Activated CD8-positive, alpha-beta T cell treated with anti-CD3 and anti-CD28 coated beads for 36 hours (primary cell): Measurements from ENCODE around the gene CST7. TPM values are rescaled to one million over a fixed set of nuclear protein-coding genes. Genes with fewer than 3 reads are reported as not detected.

Experiments used
- ATAC-seq: fragments of 200-7000 bp; cut with Tn5 transposase; one replicate; pipeline ENCODE4 v1.10.0; 2021; ENCODE audit warnings: mild to moderate bottlenecking, moderate library complexity
- CTCF ChIA-PET: fragments of 350-600 bp; sonication (Branson Sonifier 250); formaldehyde crosslinking; loops from one replicate; lab custom pipeline; 2021; ENCODE audit warnings: antibody characterized with exemption; lab: Charles Lee
- POLR2A ChIA-PET: fragments of 350-600 bp; sonication (Branson Sonifier 250); formaldehyde crosslinking; loops from one replicate; lab custom pipeline; 2021; ENCODE audit warnings: antibody characterized with exemption; lab: Charles Lee
- DNase-seq: peaks from one replicate; pipeline ENCODE4 v3.0.0-alpha.2; 2020
- H3K27ac Mint-ChIP-seq: one replicate; pipeline ENCODE4 v1.8.0; 2021; ENCODE audit warnings: mild to moderate bottlenecking, mixed read lengths
- H3K27me3 Mint-ChIP-seq: one replicate; pipeline ENCODE4 v1.8.0; 2021; ENCODE audit warnings: mixed read lengths
- H3K36me3 Mint-ChIP-seq: one replicate; pipeline ENCODE4 v1.8.0; 2021; ENCODE audit warnings: low read depth, mixed read lengths
- H3K4me1 Mint-ChIP-seq: one replicate; pipeline ENCODE4 v1.8.0; 2021; ENCODE audit warnings: low read depth, mixed read lengths
- H3K4me3 Mint-ChIP-seq: one replicate; pipeline ENCODE4 v1.8.0; 2021; ENCODE audit warnings: mild to moderate bottlenecking, moderate library complexity, mixed read lengths
- H3K9me3 Mint-ChIP-seq: one replicate; pipeline ENCODE4 v1.8.0; 2021; ENCODE audit warnings: mixed read lengths
- intact Hi-C: fragments of 100-400 bp; cut with micrococcal nuclease; formaldehyde crosslinking; loops from one replicate; pipeline ENCODE4 v1.10.0; 2022
- total RNA-seq, 2 experiments: library from RNA; stranded (reverse); gene quantifications; one replicate each; pipeline ENCODE4 v1.2.3, GENCODE V29; 2021
- TF ChIP-seq, protein P1 (sequence below): fragments of 200-600 bp; IDR thresholded peaks from one replicate; pipeline ENCODE4 v1.8.0; 2022; ENCODE audit warnings: antibody characterized with exemption, mild to moderate bottlenecking

The CST7 gene
- total RNA-seq, 2 experiments from 2014 or later: 48.5 to 49.3 TPM

DNA sequence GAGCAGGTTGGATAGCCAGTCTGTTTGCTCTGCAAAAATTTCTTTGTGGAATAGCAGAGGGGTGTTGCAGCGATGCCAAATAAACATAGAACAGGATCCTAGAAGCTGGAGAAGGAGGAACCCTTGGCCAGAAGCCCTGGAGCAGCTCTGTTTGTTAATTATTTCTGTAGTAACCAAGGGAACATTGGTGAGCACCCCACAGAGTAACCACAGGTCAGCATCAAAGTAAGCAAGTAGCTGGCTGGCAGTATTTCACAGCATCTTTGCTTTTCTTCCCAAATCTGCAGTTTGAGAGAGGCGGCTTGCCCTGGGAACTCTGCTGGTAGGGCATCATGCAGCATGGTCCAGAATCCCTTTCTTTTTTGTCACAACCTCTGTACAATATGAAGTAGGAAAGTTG lies 56.2 kb downstream of the CST7 start:
- intact Hi-C loops: no loop called here
- H3K4me1 Mint-ChIP-seq: peaks cover 4% of the 10 kb centered on the region
- ATAC-seq: no peak
- DNase-seq: no peak
- H3K36me3 Mint-ChIP-seq: peaks cover 17% of the 10 kb centered on the region
- peaks cover 2% of the 10 kb centered on the region for H3K9me3 Mint-ChIP-seq
- no peak overlapping the region for H3K27ac Mint-ChIP-seq
- TF ChIP-seq, protein P1, sequence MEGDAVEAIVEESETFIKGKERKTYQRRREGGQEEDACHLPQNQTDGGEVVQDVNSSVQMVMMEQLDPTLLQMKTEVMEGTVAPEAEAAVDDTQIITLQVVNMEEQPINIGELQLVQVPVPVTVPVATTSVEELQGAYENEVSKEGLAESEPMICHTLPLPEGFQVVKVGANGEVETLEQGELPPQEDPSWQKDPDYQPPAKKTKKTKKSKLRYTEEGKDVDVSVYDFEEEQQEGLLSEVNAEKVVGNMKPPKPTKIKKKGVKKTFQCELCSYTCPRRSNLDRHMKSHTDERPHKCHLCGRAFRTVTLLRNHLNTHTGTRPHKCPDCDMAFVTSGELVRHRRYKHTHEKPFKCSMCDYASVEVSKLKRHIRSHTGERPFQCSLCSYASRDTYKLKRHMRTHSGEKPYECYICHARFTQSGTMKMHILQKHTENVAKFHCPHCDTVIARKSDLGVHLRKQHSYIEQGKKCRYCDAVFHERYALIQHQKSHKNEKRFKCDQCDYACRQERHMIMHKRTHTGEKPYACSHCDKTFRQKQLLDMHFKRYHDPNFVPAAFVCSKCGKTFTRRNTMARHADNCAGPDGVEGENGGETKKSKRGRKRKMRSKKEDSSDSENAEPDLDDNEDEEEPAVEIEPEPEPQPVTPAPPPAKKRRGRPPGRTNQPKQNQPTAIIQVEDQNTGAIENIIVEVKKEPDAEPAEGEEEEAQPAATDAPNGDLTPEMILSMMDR: no peak
- H3K27me3 Mint-ChIP-seq: no peaks in the 10 kb centered on the region
- ChIA-PET CTCF (interaction anchor here (1.2 to 1.9 kb wide), 3 partner anchors 10 to 60 kb away, joined by 3 to 6 read pairs (median 4); no protein-coding TSS in a partner anchor), POLR2A (no interaction called here)
- H3K4me3 Mint-ChIP-seq: no peak overlapping the region

DNA sequence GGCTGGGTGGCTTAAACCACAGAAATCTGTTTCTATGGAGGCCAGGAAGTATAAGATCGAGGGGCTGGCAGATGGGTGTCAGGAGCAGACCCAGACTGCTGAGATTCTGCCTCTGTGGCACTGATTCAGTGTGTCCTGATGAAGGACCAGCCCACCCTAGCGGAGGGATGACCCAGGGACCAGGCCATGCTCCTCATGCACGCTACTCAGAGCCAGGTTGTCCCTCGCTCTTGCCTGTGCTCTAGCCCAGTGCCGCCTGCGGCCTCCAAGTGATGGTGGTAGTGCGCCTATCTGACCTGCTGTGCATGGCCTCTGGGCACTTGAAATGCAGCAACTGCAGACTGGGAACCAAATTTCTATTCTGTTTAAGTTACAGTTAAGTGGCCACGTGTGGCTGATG lies 56.6 kb downstream of the CST7 start:
- POLR2A ChIA-PET: no interaction called here
- intact Hi-C loops: no loop called here
- no peaks in the 10 kb centered on the region for H3K4me1 Mint-ChIP-seq
- H3K36me3 Mint-ChIP-seq: peaks cover 17% of the 10 kb centered on the region
- no peak overlapping the region for H3K4me3 Mint-ChIP-seq
- DNase-seq: no peak
- H3K9me3 Mint-ChIP-seq: peaks cover 2% of the 10 kb centered on the region
- TF ChIP-seq, protein P1: no peak
- CTCF ChIA-PET: interaction anchor here (1.6 to 1.9 kb wide), 2 partner anchors 11 to 59 kb away, joined by 6 read pairs; no protein-coding TSS in a partner anchor
- ATAC-seq: no peak
- H3K27me3 Mint-ChIP-seq: no peaks in the 10 kb centered on the region
- H3K27ac Mint-ChIP-seq: no peak overlapping the region

DNA sequence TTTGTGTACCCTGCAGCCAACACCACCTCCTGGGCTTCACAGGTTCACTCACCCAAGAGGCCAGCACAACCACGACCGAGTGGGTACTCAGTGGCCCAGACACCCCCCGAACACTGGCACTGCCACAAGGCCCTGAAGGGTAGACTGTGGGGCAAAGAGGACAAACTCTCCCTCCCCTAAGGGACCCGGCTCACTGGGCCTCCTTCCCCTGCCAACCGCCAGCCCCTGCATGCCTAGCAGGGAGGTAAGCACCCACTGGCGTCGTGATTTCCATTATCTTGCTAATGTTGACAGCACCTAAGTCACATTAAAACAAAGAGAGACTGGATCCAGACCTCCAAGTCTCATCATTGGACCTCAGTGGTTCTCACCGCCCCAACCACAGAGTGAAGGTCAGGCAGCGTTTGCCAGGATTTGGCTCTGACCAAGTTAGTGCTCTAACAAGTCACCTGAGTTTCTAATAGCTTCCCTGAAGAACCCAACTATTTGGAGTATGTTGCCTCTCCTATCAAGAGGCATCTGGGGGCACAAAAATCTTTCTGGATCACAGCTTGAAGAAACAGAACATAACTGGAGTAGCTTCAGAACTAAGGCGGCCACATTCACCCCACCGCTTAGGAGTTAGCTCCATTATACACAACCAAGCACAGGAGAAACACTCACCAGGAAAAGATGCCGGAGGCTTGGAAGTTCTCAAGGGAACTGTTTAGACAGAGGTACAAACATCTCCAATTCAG lies 57.5 kb downstream of the CST7 start:
- H3K9me3 Mint-ChIP-seq: peaks cover 2% of the 10 kb centered on the region
- H3K27me3 Mint-ChIP-seq: no peaks in the 10 kb centered on the region
- no peak for DNase-seq
- no peak overlapping the region for H3K4me3 Mint-ChIP-seq
- no peak for ATAC-seq
- H3K4me1 Mint-ChIP-seq: no peaks in the 10 kb centered on the region
- peaks cover 17% of the 10 kb centered on the region for H3K36me3 Mint-ChIP-seq
- intact Hi-C loops: no loop called here
- CTCF ChIA-PET: interaction anchor here (1.6 to 1.9 kb wide), 2 partner anchors 12 to 58 kb away, joined by 6 read pairs; no protein-coding TSS in a partner anchor
- H3K27ac Mint-ChIP-seq: no peak overlapping the region
- TF ChIP-seq, protein P1: no peak
- POLR2A ChIA-PET: no interaction called here

DNA sequence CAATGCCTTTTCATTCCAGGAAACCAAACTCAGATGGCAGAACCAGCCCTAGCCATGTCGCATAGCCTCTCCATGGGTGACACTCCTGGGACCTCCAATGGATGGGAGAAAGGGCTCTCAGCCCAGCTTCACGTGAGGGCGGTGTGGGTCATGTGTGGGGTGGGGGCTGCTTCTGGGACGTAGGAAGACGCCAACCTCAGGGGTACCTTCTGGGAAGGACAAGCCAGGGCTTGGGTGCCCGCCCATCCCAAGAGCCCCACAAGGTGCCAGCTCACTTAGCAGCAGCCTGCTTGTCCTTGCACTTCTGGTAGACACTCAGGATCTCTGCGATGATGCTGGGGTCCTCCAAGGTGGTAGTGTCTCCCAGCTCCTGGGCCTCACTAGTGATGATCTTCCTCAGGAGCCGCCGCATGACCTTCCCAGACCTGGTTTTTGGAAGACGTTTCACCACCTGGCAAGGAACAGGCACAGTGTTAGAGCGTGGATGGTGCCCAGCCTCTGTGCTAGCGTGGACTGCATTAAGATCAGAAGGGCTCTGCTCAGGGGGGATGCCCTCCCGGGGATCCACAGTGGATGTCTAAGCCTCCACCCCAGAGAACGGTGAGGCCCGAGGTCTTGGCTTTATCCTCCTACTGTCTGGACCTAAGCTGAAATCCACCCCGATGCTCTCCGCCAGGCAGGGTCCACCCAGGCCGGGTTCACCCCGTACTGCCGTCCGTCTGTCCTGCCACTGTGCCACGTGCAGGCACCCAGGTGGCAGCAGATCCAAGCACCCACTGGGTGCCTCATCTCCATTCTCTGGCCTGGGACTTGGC lies 58.6 kb downstream of the CST7 start:
- TF ChIP-seq, protein P1: no peak
- ChIA-PET POLR2A (no interaction called here), CTCF (interaction anchor here (0.9 to 1.6 kb wide), 2 partner anchors 13 to 392 kb away, joined by 3 to 6 read pairs; no protein-coding TSS in a partner anchor)
- DNase-seq (no peak), ATAC-seq (no peak)
- no peaks in the 10 kb centered on the region for H3K4me1 Mint-ChIP-seq
- no peak overlapping the region for H3K27ac Mint-ChIP-seq
- intact Hi-C loops: no loop called here
- peaks cover 2% of the 10 kb centered on the region for H3K9me3 Mint-ChIP-seq
- H3K27me3 Mint-ChIP-seq: no peaks in the 10 kb centered on the region
- peaks cover 11% of the 10 kb centered on the region for H3K36me3 Mint-ChIP-seq
- H3K4me3 Mint-ChIP-seq: no peak overlapping the region
